GM23248 (cell line): ENCODE measurements around the gene WASF2. TPM values are rescaled to one million over a fixed set of nuclear protein-coding genes. Genes with fewer than 3 reads are reported as not detected.

Experiments used
- DNase-seq: peaks from one replicate; pipeline ENCODE4 v3.0.0-alpha.2; 2015
- H2AFZ ChIP-seq: fragments of 200-600 bp; sonication (generic); 2 replicates; pipeline ENCODE4 v1.6.1; 2016; ENCODE audit warnings: antibody characterized with exemption
- H3F3A ChIP-seq: fragments of 200-600 bp; sonication (generic); 2 replicates; pipeline ENCODE4 v1.6.1; 2016; ENCODE audit warnings: mild to moderate bottlenecking, antibody characterized with exemption, mixed run types; ENCODE audit not compliant: insufficient read depth
- H3K27ac ChIP-seq: fragments of 200-600 bp; sonication (generic); 2 replicates; pipeline ENCODE4 v1.5.1; 2016; ENCODE audit warnings: mild to moderate bottlenecking
- H3K27me3 ChIP-seq: fragments of 200-600 bp; sonication (generic); replicated peaks from 2 replicates; pipeline ENCODE4 v1.6.1; 2016; ENCODE audit warnings: mild to moderate bottlenecking; ENCODE audit not compliant: insufficient read depth
- H3K36me3 ChIP-seq: fragments of 200-600 bp; sonication (generic); 2 replicates; pipeline ENCODE4 v1.6.1; 2016; ENCODE audit warnings: low read depth, mild to moderate bottlenecking
- H3K4me1 ChIP-seq: fragments of 200-600 bp; sonication (generic); 2 replicates; pipeline ENCODE4 v1.6.1; 2016; ENCODE audit warnings: mild to moderate bottlenecking; ENCODE audit not compliant: insufficient read depth
- H3K4me2 ChIP-seq: fragments of 200-600 bp; sonication (generic); one replicate; pipeline ENCODE4 v1.6.1; 2016; ENCODE audit warnings: mild to moderate bottlenecking; ENCODE audit not compliant: unreplicated experiment
- H3K4me3 ChIP-seq: fragments of 200-600 bp; sonication (generic); 2 replicates; pipeline ENCODE4 v1.5.1; 2016; ENCODE audit warnings: mild to moderate bottlenecking
- H3K79me2 ChIP-seq: fragments of 200-600 bp; sonication (generic); 2 replicates; pipeline ENCODE4 v1.6.1; 2016; ENCODE audit warnings: mild to moderate bottlenecking; ENCODE audit not compliant: insufficient read depth
- H3K9ac ChIP-seq: fragments of 200-600 bp; sonication (generic); 2 replicates; pipeline ENCODE4 v1.6.1; 2016; ENCODE audit warnings: mild to moderate bottlenecking
- H3K9me2 ChIP-seq: fragments of 200-600 bp; sonication (generic); 2 replicates; pipeline ENCODE4 v1.6.1; 2016; ENCODE audit warnings: mixed run types, mild to moderate bottlenecking, moderate library complexity; ENCODE audit not compliant: insufficient read depth
- H3K9me3 ChIP-seq: fragments of 200-600 bp; sonication (generic); one replicate; pipeline ENCODE4 v1.6.1; 2017; ENCODE audit warnings: low read depth
- H4K20me1 ChIP-seq: fragments of 200-600 bp; sonication (generic); 2 replicates; pipeline ENCODE4 v1.6.0; 2016; ENCODE audit not compliant: insufficient read depth
- EZH2 ChIP-seq: fragments of 200-600 bp; sonication (generic); IDR thresholded peaks from 2 replicates; pipeline ENCODE4 v1.6.1; 2018; ENCODE audit warnings: antibody characterized with exemption, mild to moderate bottlenecking; ENCODE audit not compliant: insufficient read depth, poor library complexity, severe bottlenecking
- EZH2phosphoT487 ChIP-seq: fragments of 200-600 bp; sonication (generic); IDR thresholded peaks from 2 replicates; pipeline ENCODE4 v1.6.1; 2018; ENCODE audit warnings: antibody characterized with exemption, moderate library complexity, mild to moderate bottlenecking, low read depth; ENCODE audit not compliant: insufficient read depth
- WGBS, 2 experiments: methylation state at CpG; one replicate each; pipeline ENCODE4 v1.1.6; 2015 to 2017; ENCODE audit warnings: low lambda C conversion rate in 2 of 2, low coverage in 1 of 2; ENCODE audit errors: missing lambda C conversion rate in 2 of 2; 5-methylcytosine and 5-hydroxymethylcytosine counted together
- in situ Hi-C: fragments of 300-500 bp; cut with MboI; formaldehyde crosslinking; loops from 2 replicates; pipeline ENCODE4 v1.15.0; 2020
- polyA plus RNA-seq: library from polyadenylated mRNA; unstranded; fragments of >200 nt; fragmentation: Nextera tagmentation; extraction: Ambion mirVana; gene quantifications from 2 replicates; pipeline ENCODE4 v1.2.1, GENCODE V29; 2016
- total RNA-seq: library from RNA; depleted of rRNA; stranded (reverse); fragments of >200 nt; shearing (Covaris generic); gene quantifications from 2 replicates; pipeline ENCODE4 v1.2.3, GENCODE V29; 2014

The WASF2 gene
- total and polyA plus RNA-seq, 2 experiments from 2014 or later, result 19.3 to 118 TPM

- Histone ChIP-seq H3K9ac (no peak overlapping the region), H3K9me3 (no peaks in the 10 kb centered on the region), H3K4me3 (no peak overlapping the region), H3K4me2 (no peak overlapping the region), H3K4me1 (peaks cover 7% of the 10 kb centered on the region; the same call in 1 of the 2 replicates), H3K9me2 (no peaks in the 10 kb centered on the region), H3K36me3 (peaks cover 5% of the 10 kb centered on the region; the same call in 1 of the 2 replicates), H3F3A (no peaks in the 10 kb centered on the region), H3K27me3 (no peaks in the 10 kb centered on the region), H4K20me1 (no peaks in the 10 kb centered on the region), H3K79me2 (peaks cover 15% of the 10 kb centered on the region), H2AFZ (no peak overlapping the region), H3K27ac (no peak overlapping the region)
- WGBS, 2 experiments, result 98% methylated on average over 6 to 8 of the region's 8 CpGs
- in situ Hi-C loops, result no loop called here
- no peak for DNase-seq
- TF ChIP-seq EZH2phosphoT487 (no peak), EZH2 (no peak)
Observed at GRCh38 chr1:27361553-27361952, 128.4 kb downstream of the WASF2 start.

GRCh38 chr1:27361044-27361402 lies 128.9 kb downstream of the WASF2 start:
- H3K4me2 ChIP-seq, result no peak overlapping the region

GRCh38 chr1:27360159-27361043 lies 129.6 kb downstream of the WASF2 start:
- Histone ChIP-seq H3K9ac (no peak overlapping the region), H3K4me1 (peaks cover 7% of the 10 kb centered on the region; the same call in 1 of the 2 replicates), H3K79me2 (peaks cover 15% of the 10 kb centered on the region), H3K9me3 (no peaks in the 10 kb centered on the region), H4K20me1 (no peaks in the 10 kb centered on the region), H3K9me2 (no peaks in the 10 kb centered on the region), H3K4me3 (no peak overlapping the region), H3K27me3 (no peaks in the 10 kb centered on the region), H3K27ac (no peak overlapping the region), H3F3A (no peaks in the 10 kb centered on the region), H2AFZ (no peak overlapping the region), H3K4me2 (no peak overlapping the region), H3K36me3 (peaks cover 5% of the 10 kb centered on the region; the same call in 1 of the 2 replicates)
- DNase-seq, result no peak
- WGBS, 2 experiments, result 79 to 94% methylated on average over 20 to 71 of the region's 71 CpGs
- in situ Hi-C loops, result no loop called here
- no peak for TF ChIP-seq EZH2phosphoT487
- no peak for TF ChIP-seq EZH2

More at GRCh38 chr1:27361044-27361402, 128.9 kb downstream of the WASF2 start:
- in situ Hi-C loops, result no loop called here
- Histone ChIP-seq H3K9ac (no peak overlapping the region), H4K20me1 (no peaks in the 10 kb centered on the region), H3K27me3 (no peaks in the 10 kb centered on the region), H3K9me3 (no peaks in the 10 kb centered on the region), H2AFZ (no peak overlapping the region), H3K4me1 (peaks cover 7% of the 10 kb centered on the region; the same call in 1 of the 2 replicates), H3K79me2 (peaks cover 15% of the 10 kb centered on the region), H3K27ac (no peak overlapping the region), H3K9me2 (no peaks in the 10 kb centered on the region), H3K4me3 (no peak overlapping the region), H3K36me3 (peaks cover 5% of the 10 kb centered on the region; the same call in 1 of the 2 replicates), H3F3A (no peaks in the 10 kb centered on the region)
- DNase-seq, result no peak
- 89 to 95% methylated on average over 16 to 21 of the region's 21 CpGs for WGBS, 2 experiments
- TF ChIP-seq EZH2phosphoT487, result no peak
- TF ChIP-seq EZH2, result no peak

- no peak overlapping the region for H3K9ac ChIP-seq
- no peaks in the 10 kb centered on the region for H3K9me3 ChIP-seq
- TF ChIP-seq EZH2phosphoT487 (no peak), EZH2 (no peak)
- H2AFZ ChIP-seq, result no peak overlapping the region
- H3K4me3 ChIP-seq, result no peak overlapping the region
- no peak overlapping the region for H3K27ac ChIP-seq
- peaks cover 11% of the 10 kb centered on the region for H3K79me2 ChIP-seq
- no peak overlapping the region for H3K4me2 ChIP-seq
- H3K9me2 ChIP-seq, result no peaks in the 10 kb centered on the region
- H4K20me1 ChIP-seq, result no peaks in the 10 kb centered on the region
- in situ Hi-C loops, result no loop called here
- H3F3A ChIP-seq, result no peaks in the 10 kb centered on the region
- 83 to 84% methylated on average over 9 of the region's 9 CpGs for WGBS, 2 experiments
- peaks cover 5% of the 10 kb centered on the region; the same call in 1 of the 2 replicates for H3K36me3 ChIP-seq
- DNase-seq, result no peak
- peaks cover 3% of the 10 kb centered on the region; the same call in 1 of the 2 replicates for H3K4me1 ChIP-seq
- no peaks in the 10 kb centered on the region for H3K27me3 ChIP-seq
Observed at GRCh38 chr1:27359822-27360158, 130.2 kb downstream of the WASF2 start.
